HCT116 (cell line): ENCODE results near the gene MRAS. TPM values are rescaled to one million over a fixed set of nuclear protein-coding genes. Genes with fewer than 3 reads are reported as not detected.

Experiments used
- ATAC-seq: fragments of 200-7000 bp; cut with Tn5 transposase; 2 replicates; pipeline ENCODE4 v1.9.1; 2020; ENCODE audit warnings: mild to moderate bottlenecking, moderate library complexity
- BruUV-seq: library from RNA; stranded (reverse); fragments of 400-500 nt; replicated peaks from 2 replicates; lab custom pipeline; 2021; lab: Mats Ljungman, UMichigan
- CTCF ChIA-PET: fragments of 300-600 bp; sonication (Branson Sonifier 250); formaldehyde crosslinking; loops from one replicate; lab custom pipeline; 2021; ENCODE audit warnings: antibody characterized with exemption; lab: Charles Lee
- POLR2A ChIA-PET: fragments of 300-600, 350-600 bp; sonication (Branson Sonifier 250); formaldehyde crosslinking; loops from one replicate; lab custom pipeline; 2021; ENCODE audit warnings: antibody characterized with exemption; lab: Charles Lee
- RAD21 ChIA-PET, 2 experiments: fragments of 300-600 bp; sonication (Branson Sonifier 250); formaldehyde crosslinking; loops; one replicate each; lab custom pipeline; 2023; ENCODE audit warnings: low total read pairs in 2 of 2; ENCODE audit not compliant: uncharacterized antibody in 2 of 2, unreplicated experiment in 2 of 2, low non-redundant PET in 1 of 2; lab: Charles Lee
- DNase-seq: peaks from one replicate; pipeline ENCODE4 v3.0.0-alpha.2; 2010; ENCODE audit warnings: low read depth, low spot score
- H2AFZ ChIP-seq: fragments of 200-600 bp; shearing (Covaris generic), sonication (generic); 2 replicates; pipeline ENCODE4 v1.6.1; 2017; ENCODE audit warnings: low read depth, mixed run types, mixed read lengths, antibody characterized with exemption, low read length; ENCODE audit not compliant: poor library complexity, severe bottlenecking
- H3K27ac ChIP-seq: 2 replicates; pipeline ENCODE4 v1.5.1; 2012; ENCODE audit warnings: low read depth, low read length
- H3K27me3 ChIP-seq: fragments of 200-600 bp; sonication (generic); 2 replicates; pipeline ENCODE4 v1.6.1; 2016; ENCODE audit warnings: mixed run types, low read length, mixed read lengths; ENCODE audit not compliant: insufficient read depth
- H3K36me3 ChIP-seq, 2 experiments: fragments of 200-500 bp in 1 of 2; fragments of 200-600 bp in 1 of 2; sonication (Bioruptor generic) in 1 of 2; sonication (generic) in 1 of 2; 2 replicates each; pipeline versions ENCODE4 v1.5.1 to v1.6.1; 2014 to 2016; ENCODE audit warnings: low read length in 2 of 2, inconsistent platforms in 1 of 2, mixed read lengths in 1 of 2, mixed run types in 1 of 2; ENCODE audit not compliant: insufficient read depth in 2 of 2, control insufficient read depth in 1 of 2
- H3K4me1 ChIP-seq, 2 experiments: fragments of 200-600 bp in 1 of 2; sonication (generic) in 1 of 2; 2 replicates each; pipeline versions ENCODE4 v1.5.1 to v1.6.1; 2012 to 2017; ENCODE audit warnings: low read length in 2 of 2, inconsistent platforms in 1 of 2, mild to moderate bottlenecking in 1 of 2, mixed read lengths in 1 of 2, mixed run types in 1 of 2, moderate library complexity in 1 of 2; ENCODE audit not compliant: insufficient read depth in 2 of 2, control insufficient read depth in 1 of 2
- H3K4me2 ChIP-seq: fragments of 200-600 bp; sonication (generic); 2 replicates; pipeline ENCODE4 v1.6.1; 2017; ENCODE audit warnings: mixed run types, low read length, mixed read lengths
- H3K4me3 ChIP-seq, 2 experiments: fragments of 200-600 bp in 1 of 2; sonication (generic) in 1 of 2; replicated peaks in 1 of 2; 2 replicates each; pipeline ENCODE4 v1.5.1; 2011 to 2016; ENCODE audit warnings: low read length in 2 of 2, control low read depth in 1 of 2, low read depth in 1 of 2, mild to moderate bottlenecking in 1 of 2, mixed read lengths in 1 of 2, mixed run types in 1 of 2
- H3K79me2 ChIP-seq: fragments of 200-600 bp; sonication (generic); 2 replicates; pipeline ENCODE4 v1.6.1; 2017; ENCODE audit warnings: mild to moderate bottlenecking, mixed run types, low read length, moderate library complexity, mixed read lengths; ENCODE audit not compliant: insufficient read depth
- H3K9ac ChIP-seq: fragments of 200-600 bp; sonication (generic); 2 replicates; pipeline ENCODE4 v1.6.1; 2016; ENCODE audit warnings: low read length, mixed read lengths
- H3K9me2 ChIP-seq: fragments of 200-600 bp; sonication (generic), shearing (Covaris generic); 2 replicates; pipeline ENCODE4 v1.6.1; 2017; ENCODE audit warnings: mixed run types, mild to moderate bottlenecking, moderate library complexity; ENCODE audit not compliant: insufficient read depth
- H3K9me3 ChIP-seq, 2 experiments: fragments of 200-500 bp in 1 of 2; fragments of 200-600 bp in 1 of 2; sonication (Bioruptor generic) in 1 of 2; sonication (generic) in 1 of 2; 2 replicates each; pipeline ENCODE4 v1.6.1; 2014 to 2017; ENCODE audit warnings: low read length in 2 of 2, mixed read lengths in 2 of 2, inconsistent platforms in 1 of 2, low read depth in 1 of 2, mild to moderate bottlenecking in 1 of 2, mixed run types in 1 of 2, moderate library complexity in 1 of 2; ENCODE audit not compliant: control insufficient read depth in 1 of 2, insufficient read depth in 1 of 2
- H4K20me1 ChIP-seq: fragments of 200-600 bp; sonication (generic), shearing (Covaris generic); 2 replicates; pipeline ENCODE4 v1.6.1; 2017; ENCODE audit warnings: mixed run types, mild to moderate bottlenecking, moderate library complexity; ENCODE audit not compliant: insufficient read depth
- CBX3 ChIP-seq: IDR thresholded peaks from 2 replicates; pipeline ENCODE4 v1.6.1; 2012; ENCODE audit warnings: low read depth
- CEBPB ChIP-seq: IDR thresholded peaks from 2 replicates; pipeline ENCODE4 v1.6.1; 2012; ENCODE audit warnings: low read depth
- EGR1 ChIP-seq: IDR thresholded peaks from 2 replicates; pipeline ENCODE4 v1.6.1; 2012; ENCODE audit warnings: low read depth
- ELF1 ChIP-seq: IDR thresholded peaks from 2 replicates; pipeline ENCODE4 v1.6.1; 2012; ENCODE audit warnings: low read depth, borderline replicate concordance
- EZH2 ChIP-seq: fragments of 200-600 bp; sonication (generic); IDR thresholded peaks from 2 replicates; pipeline ENCODE4 v1.6.1; 2017; ENCODE audit warnings: antibody characterized with exemption, mixed run types
- EZH2phosphoT487 ChIP-seq: fragments of 200-600 bp; IDR thresholded peaks from 2 replicates; pipeline ENCODE4 v1.6.1; 2018; ENCODE audit warnings: antibody characterized with exemption, borderline replicate concordance
- FOSL1 ChIP-seq: IDR thresholded peaks from 2 replicates; pipeline ENCODE4 v1.6.1; 2012; ENCODE audit warnings: low read depth
- JUND ChIP-seq: IDR thresholded peaks from 2 replicates; pipeline ENCODE4 v1.6.1; 2012
- POLR2A ChIP-seq: IDR thresholded peaks from 2 replicates; pipeline ENCODE4 v1.7.0; 2011; ENCODE audit warnings: borderline replicate concordance; ENCODE audit not compliant: insufficient read depth, insufficient read length; ENCODE audit errors: extremely low read depth
- POLR2AphosphoS5 ChIP-seq: IDR thresholded peaks from 2 replicates; pipeline ENCODE4 v1.6.1; 2011; ENCODE audit warnings: mild to moderate bottlenecking, low read depth, low read length, moderate library complexity
- SIN3A ChIP-seq: IDR thresholded peaks from 2 replicates; pipeline ENCODE4 v1.6.1; 2012; ENCODE audit warnings: low read depth
- SP1 ChIP-seq: IDR thresholded peaks from 2 replicates; pipeline ENCODE4 v1.6.1; 2012; ENCODE audit warnings: low read depth
- SRF ChIP-seq: IDR thresholded peaks from 2 replicates; pipeline ENCODE4 v1.6.1; 2012; ENCODE audit warnings: low read depth
- TCF7L2 ChIP-seq: IDR thresholded peaks from 2 replicates; pipeline ENCODE4 v1.7.0; 2011; ENCODE audit warnings: borderline replicate concordance, inconsistent platforms; ENCODE audit not compliant: insufficient read depth, insufficient read length; ENCODE audit errors: extremely low read depth
- YY1 ChIP-seq: IDR thresholded peaks from 2 replicates; pipeline ENCODE4 v1.6.1; 2011; ENCODE audit warnings: low read length, low read depth, moderate library complexity, mild to moderate bottlenecking; ENCODE audit not compliant: insufficient replicate concordance; ENCODE audit errors: extremely low read depth
- ZFX ChIP-seq: fragments of 450-650 bp; IDR thresholded peaks from 2 replicates; pipeline ENCODE4 v1.6.1; 2017
- intact Hi-C: fragments of 100-400 bp; cut with micrococcal nuclease; formaldehyde crosslinking; loops from 2 replicates; pipeline ENCODE4 v1.10.0; 2022
- total RNA-seq: library from RNA; stranded (reverse); gene quantifications from one replicate; pipeline ENCODE4 v1.2.1, GENCODE V29; 2021; ENCODE audit not compliant: unreplicated experiment
- TF ChIP-seq, protein P1 (sequence below): IDR thresholded peaks from 2 replicates; pipeline ENCODE4 v1.6.1; 2011; ENCODE audit warnings: mild to moderate bottlenecking, low read length, moderate library complexity; ENCODE audit not compliant: insufficient replicate concordance; ENCODE audit errors: extremely low read depth
- TF ChIP-seq, protein P2 (sequence below), 3 experiments: fragments of 200-600 bp in 1 of 3; sonication (generic) in 1 of 3; IDR thresholded peaks in 2 of 3; conservative IDR thresholded peaks in 1 of 3; 2 replicates each; pipeline ENCODE4 v1.5.1; 2012 to 2017; ENCODE audit warnings: low read depth in 2 of 3, low read length in 2 of 3, antibody characterized with exemption in 1 of 3, borderline replicate concordance in 1 of 3, control low read depth in 1 of 3, mild to moderate bottlenecking in 1 of 3, mixed read lengths in 1 of 3, mixed run types in 1 of 3, moderate library complexity in 1 of 3; ENCODE audit not compliant: insufficient read depth in 1 of 3
- TF ChIP-seq, protein P3 (sequence below): IDR thresholded peaks from 2 replicates; pipeline ENCODE4 v1.6.1; 2012
- TF ChIP-seq, protein P4 (sequence below): IDR thresholded peaks from 2 replicates; pipeline ENCODE4 v1.6.1; 2012

The MRAS gene
- total RNA-seq, 1 experiment from 2014 or later: 13.5 TPM

DNA sequence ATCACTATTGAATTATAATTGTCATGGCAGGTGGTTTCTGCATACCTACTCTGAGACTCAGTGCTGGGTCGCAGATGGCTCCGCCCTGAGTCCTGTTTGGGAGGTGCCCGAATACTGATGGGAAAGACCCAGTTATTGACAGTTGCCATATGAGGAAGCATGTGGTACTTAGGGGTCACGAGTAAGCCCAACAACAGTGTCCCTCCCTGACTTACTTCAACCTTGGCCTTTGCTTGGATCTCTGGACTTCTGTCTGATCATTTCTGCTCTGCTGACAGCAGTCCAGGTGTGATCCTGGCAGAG lies 16.8 kb downstream of the MRAS start:
- H3K9ac ChIP-seq: no peak overlapping the region
- DNase-seq (no peak), ATAC-seq (no peak)
- H3K36me3 ChIP-seq: no peaks in the 10 kb centered on the region
- no peaks in the 10 kb centered on the region for H3K9me2 ChIP-seq
- POLR2A ChIA-PET: no interaction called here
- H3K79me2 ChIP-seq: no peaks in the 10 kb centered on the region
- peaks cover 8 to 9% of the 10 kb centered on the region in 2 experiments for H3K4me1 ChIP-seq
- BruUV-seq: no TSS peak
- RAD21 ChIA-PET: no interaction called here
- no peak overlapping the region for H3K4me2 ChIP-seq
- CTCF ChIA-PET: no interaction called here
- TF ChIP-seq ZFX (no peak), CBX3 (no peak), POLR2A (no peak), YY1 (no peak), ELF1 (no peak), CEBPB (no peak), SP1 (no peak), EZH2 (no peak), EGR1 (no peak), JUND (no peak), EZH2phosphoT487 (no peak), POLR2AphosphoS5 (no peak), TCF7L2 (no peak), SIN3A (no peak), FOSL1 (no peak), SRF (no peak)
- TF ChIP-seq, protein P1, sequence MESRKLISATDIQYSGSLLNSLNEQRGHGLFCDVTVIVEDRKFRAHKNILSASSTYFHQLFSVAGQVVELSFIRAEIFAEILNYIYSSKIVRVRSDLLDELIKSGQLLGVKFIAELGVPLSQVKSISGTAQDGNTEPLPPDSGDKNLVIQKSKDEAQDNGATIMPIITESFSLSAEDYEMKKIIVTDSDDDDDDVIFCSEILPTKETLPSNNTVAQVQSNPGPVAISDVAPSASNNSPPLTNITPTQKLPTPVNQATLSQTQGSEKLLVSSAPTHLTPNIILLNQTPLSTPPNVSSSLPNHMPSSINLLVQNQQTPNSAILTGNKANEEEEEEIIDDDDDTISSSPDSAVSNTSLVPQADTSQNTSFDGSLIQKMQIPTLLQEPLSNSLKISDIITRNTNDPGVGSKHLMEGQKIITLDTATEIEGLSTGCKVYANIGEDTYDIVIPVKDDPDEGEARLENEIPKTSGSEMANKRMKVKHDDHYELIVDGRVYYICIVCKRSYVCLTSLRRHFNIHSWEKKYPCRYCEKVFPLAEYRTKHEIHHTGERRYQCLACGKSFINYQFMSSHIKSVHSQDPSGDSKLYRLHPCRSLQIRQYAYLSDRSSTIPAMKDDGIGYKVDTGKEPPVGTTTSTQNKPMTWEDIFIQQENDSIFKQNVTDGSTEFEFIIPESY: no peak
- TF ChIP-seq, protein P2, sequence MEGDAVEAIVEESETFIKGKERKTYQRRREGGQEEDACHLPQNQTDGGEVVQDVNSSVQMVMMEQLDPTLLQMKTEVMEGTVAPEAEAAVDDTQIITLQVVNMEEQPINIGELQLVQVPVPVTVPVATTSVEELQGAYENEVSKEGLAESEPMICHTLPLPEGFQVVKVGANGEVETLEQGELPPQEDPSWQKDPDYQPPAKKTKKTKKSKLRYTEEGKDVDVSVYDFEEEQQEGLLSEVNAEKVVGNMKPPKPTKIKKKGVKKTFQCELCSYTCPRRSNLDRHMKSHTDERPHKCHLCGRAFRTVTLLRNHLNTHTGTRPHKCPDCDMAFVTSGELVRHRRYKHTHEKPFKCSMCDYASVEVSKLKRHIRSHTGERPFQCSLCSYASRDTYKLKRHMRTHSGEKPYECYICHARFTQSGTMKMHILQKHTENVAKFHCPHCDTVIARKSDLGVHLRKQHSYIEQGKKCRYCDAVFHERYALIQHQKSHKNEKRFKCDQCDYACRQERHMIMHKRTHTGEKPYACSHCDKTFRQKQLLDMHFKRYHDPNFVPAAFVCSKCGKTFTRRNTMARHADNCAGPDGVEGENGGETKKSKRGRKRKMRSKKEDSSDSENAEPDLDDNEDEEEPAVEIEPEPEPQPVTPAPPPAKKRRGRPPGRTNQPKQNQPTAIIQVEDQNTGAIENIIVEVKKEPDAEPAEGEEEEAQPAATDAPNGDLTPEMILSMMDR (IDR thresholded peaks at IDR 0.05 in 2 of 3, conservative IDR thresholded peaks at IDR 0.05 in 1 of 3; ENCODE audit: borderline replicate concordance in 1 of 3, insufficient read depth in 1 of 3, low read depth in 2 of 3, low read length in 2 of 3): no peak
- TF ChIP-seq, protein P3, sequence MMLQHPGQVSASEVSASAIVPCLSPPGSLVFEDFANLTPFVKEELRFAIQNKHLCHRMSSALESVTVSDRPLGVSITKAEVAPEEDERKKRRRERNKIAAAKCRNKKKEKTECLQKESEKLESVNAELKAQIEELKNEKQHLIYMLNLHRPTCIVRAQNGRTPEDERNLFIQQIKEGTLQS: no peak
- TF ChIP-seq, protein P4, sequence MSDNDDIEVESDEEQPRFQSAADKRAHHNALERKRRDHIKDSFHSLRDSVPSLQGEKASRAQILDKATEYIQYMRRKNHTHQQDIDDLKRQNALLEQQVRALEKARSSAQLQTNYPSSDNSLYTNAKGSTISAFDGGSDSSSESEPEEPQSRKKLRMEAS: no peak
- H3K27ac ChIP-seq: no peak overlapping the region
- intact Hi-C loops: no loop called here
- H4K20me1 ChIP-seq: no peaks in the 10 kb centered on the region
- no peak overlapping the region for H3K4me3 ChIP-seq
- H2AFZ ChIP-seq: no peak overlapping the region
- H3K9me3 ChIP-seq: no peaks in the 10 kb centered on the region
- H3K27me3 ChIP-seq: no peaks in the 10 kb centered on the region
